GM12892 (cell line): Measurements from ENCODE around the gene MYBPC3.

Source experiments
- DNase-seq: peaks from one replicate; pipeline ENCODE4 v3.0.0; 2011; ENCODE audit not compliant: insufficient read length
- FAIRE-seq: peaks from 2 replicates; lab custom pipeline; 2011; peaks lifted over from hg19 to GRCh38; lab: Jason Lieb, UNC
- POLR2A ChIP-seq: IDR thresholded peaks from 2 replicates; pipeline ENCODE4 v1.6.1; 2011; ENCODE audit warnings: low read depth, low read length, control low read depth
- POLR2AphosphoS5 ChIP-seq: IDR thresholded peaks from 2 replicates; pipeline ENCODE4 v1.6.1; 2011; ENCODE audit warnings: low read depth, low read length, control low read depth
- TAF1 ChIP-seq: IDR thresholded peaks from 2 replicates; pipeline ENCODE4 v1.6.1; 2011; ENCODE audit warnings: low read depth, mild to moderate bottlenecking, control low read depth, low read length, borderline replicate concordance

MYBPC3 gene

GRCh38 chr11:47378010-47378835 lies 25.7 kb upstream of the MYBPC3 start, which contains the start of gene SPI1:
Gene SPI1, minus strand, starts transcription at chr11:47378547. Its CDS starts 194 bp downstream, at chr11:47378353.
- peak; percentile 56; the same call in 1 of the 2 replicates for TF ChIP-seq TAF1
- TF ChIP-seq POLR2AphosphoS5 = peak; percentile 87
- peak; percentile 77 for TF ChIP-seq POLR2A
- DNase-seq (peak; percentile 80), FAIRE-seq (peak; percentile 95)

- no peak for TF ChIP-seq TAF1
- no peak for TF ChIP-seq POLR2A
- TF ChIP-seq POLR2AphosphoS5 = no peak
- no peak for DNase-seq
- FAIRE-seq = no peak
Measured at GRCh38 chr11:47377571-47378009, 25.1 kb upstream of the MYBPC3 start.

- FAIRE-seq = peak; percentile 89
- no peak for DNase-seq
- no peak for TF ChIP-seq TAF1
- TF ChIP-seq POLR2AphosphoS5 = no peak
- peak; percentile 40; the same call in 1 of the 2 replicates for TF ChIP-seq POLR2A
Measured at GRCh38 chr11:47376525-47377371, 24.2 kb upstream of the MYBPC3 start.

GRCh38 chr11:47376107-47376524 lies 23.6 kb upstream of the MYBPC3 start:
- FAIRE-seq (peak; percentile 64), DNase-seq (no peak)
- TF ChIP-seq POLR2AphosphoS5 = 0 out of 2 replicates have a peak, but pooled peaks have one; percentile 0
- no peak for TF ChIP-seq POLR2A
- TF ChIP-seq TAF1 = no peak

GRCh38 chr11:47375546-47376085 lies 23.1 kb upstream of the MYBPC3 start:
- FAIRE-seq (no peak), DNase-seq (no peak)
- TF ChIP-seq POLR2A (no peak), POLR2AphosphoS5 (no peak), TAF1 (no peak)

GRCh38 chr11:47375020-47375419 lies 22.5 kb upstream of the MYBPC3 start:
- DNase-seq = no peak
- TF ChIP-seq TAF1 (no peak), POLR2AphosphoS5 (no peak), POLR2A (no peak)
- no peak for FAIRE-seq

GRCh38 chr11:47374720-47375019 lies 22.2 kb upstream of the MYBPC3 start:
- DNase-seq = no peak
- no peak for FAIRE-seq
- TF ChIP-seq POLR2AphosphoS5 = no peak
- no peak for TF ChIP-seq TAF1
- no peak for TF ChIP-seq POLR2A

- DNase-seq (peak; percentile 82), FAIRE-seq (peak; percentile 89)
- TF ChIP-seq POLR2A (no peak), POLR2AphosphoS5 (no peak), TAF1 (no peak)
Measured at GRCh38 chr11:47373876-47374719, 21.6 kb upstream of the MYBPC3 start.

GRCh38 chr11:47372422-47372821 lies 19.9 kb upstream of the MYBPC3 start:
- DNase-seq = no peak
- TF ChIP-seq POLR2A (no peak), TAF1 (no peak)
- FAIRE-seq = no peak

- no peak for TF ChIP-seq POLR2AphosphoS5
- no peak for TF ChIP-seq TAF1
- TF ChIP-seq POLR2A = no peak
- FAIRE-seq = no peak
- no peak for DNase-seq
Measured at GRCh38 chr11:47369676-47370075, 17.2 kb upstream of the MYBPC3 start.

- no peak for TF ChIP-seq TAF1
- TF ChIP-seq POLR2AphosphoS5 = no peak
- no peak for TF ChIP-seq POLR2A
- no peak for DNase-seq
- no peak for FAIRE-seq
Measured at GRCh38 chr11:47366020-47366490, 13.6 kb upstream of the MYBPC3 start.
